ENCODE data around the gene NLGN3.
"Not testable (repeated sequence)": the region's sequence is repeated elsewhere in the genome, so short reads cannot be mapped to it uniquely, and the experiment has no call there.

The NLGN3 gene

DNA sequence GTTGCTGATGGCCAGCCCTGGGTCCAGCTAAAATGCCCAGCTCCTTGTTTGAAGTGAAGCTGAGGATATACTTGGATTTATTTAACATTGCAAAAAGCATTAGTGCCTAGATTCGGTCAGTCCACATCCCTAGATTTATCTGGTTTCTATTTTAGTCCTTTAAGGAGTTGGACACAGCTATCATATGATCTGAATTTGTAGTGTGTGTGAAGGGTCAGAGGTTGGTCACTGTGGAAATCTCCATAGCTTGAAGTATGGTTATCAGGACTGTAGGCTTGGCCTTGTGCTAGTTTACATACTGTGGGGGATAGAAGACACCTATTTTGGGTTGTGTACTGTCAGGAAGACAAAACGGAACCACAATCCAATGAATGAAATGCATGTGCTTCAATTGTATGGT is 28.8 kb downstream of the NLGN3 start:
- DNase-seq, result no peak

DNA sequence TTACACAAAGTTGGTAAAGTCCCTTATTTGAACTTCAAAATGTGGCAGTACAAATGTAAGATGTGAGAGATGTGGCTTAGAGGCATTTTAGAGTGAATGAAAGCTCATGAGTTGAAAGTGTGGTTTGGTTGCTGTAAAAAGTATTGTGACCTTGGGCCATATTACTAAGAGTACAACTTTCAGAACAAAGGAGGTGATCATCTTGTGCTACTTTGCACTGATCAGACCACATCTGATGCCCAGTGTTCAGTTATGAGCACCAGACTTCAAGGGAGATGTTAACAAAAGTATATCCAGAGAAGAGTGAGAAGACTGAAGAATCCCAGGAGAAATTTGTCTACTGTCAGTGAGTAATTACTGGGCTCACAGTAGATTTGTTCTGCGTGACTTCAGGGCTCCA is 30.2 kb downstream of the NLGN3 start:
- DNase-seq, result no peak

DNA sequence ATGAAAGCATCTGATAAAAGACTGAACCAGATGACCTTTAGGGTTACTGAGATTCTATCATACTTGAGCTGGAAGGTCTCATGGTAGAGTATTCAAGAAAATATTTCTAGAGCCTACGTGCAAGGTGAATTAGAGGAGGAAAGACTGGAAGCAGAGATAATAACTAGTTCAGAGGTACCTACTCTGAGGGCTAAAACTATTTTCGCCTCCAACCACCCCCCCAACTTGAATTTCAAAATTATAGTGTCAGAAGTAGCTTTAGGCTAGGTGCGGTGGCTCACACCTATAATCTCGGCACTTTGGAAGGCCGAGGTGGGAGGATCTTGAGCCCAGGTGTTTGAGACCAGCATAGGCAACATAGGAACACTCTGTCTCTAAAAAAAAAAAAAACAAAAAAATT is 30.9 kb downstream of the NLGN3 start:
- DNase-seq, result no peak

DNA sequence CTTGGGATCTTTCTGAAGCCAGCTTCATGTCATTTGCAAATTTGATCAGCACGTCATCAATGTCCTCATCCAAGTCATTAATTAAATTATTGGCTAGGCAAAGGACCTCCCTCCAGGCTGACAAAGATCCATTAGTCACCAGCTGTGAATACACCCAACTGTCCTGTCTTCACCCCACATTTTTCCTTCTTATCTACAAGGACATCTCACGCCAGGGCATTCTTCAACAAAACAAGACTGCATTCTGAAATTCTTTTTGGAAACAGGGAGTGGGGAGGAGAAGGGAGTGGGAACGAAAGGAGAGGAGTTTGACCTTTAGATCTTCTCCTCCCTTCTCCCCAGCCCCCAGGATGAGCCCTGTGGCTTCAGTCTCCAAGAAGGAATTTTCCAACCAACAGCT is 32.7 kb downstream of the NLGN3 start:
- no peak for DNase-seq

DNA sequence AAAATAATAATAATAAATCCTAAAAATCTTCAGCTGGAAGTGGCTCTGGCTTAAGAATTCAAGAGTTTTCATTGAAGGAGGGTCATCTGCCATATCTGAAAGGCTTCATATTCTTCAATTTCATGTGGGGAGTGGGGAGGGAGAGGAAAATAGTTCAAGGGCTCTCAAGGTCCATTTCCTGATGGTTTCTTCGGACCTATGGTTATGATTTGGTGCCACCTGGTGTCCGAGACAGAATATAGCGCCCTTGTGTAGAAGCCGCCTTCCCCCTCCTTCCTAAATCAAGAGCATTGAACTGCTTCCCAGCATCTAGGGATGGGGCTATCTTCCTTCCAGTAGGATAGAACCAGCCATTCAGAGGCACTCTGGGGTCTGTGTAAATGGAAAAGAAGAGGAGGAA is 34.3 kb downstream of the NLGN3 start:
- peak; percentile 2 for DNase-seq

DNA sequence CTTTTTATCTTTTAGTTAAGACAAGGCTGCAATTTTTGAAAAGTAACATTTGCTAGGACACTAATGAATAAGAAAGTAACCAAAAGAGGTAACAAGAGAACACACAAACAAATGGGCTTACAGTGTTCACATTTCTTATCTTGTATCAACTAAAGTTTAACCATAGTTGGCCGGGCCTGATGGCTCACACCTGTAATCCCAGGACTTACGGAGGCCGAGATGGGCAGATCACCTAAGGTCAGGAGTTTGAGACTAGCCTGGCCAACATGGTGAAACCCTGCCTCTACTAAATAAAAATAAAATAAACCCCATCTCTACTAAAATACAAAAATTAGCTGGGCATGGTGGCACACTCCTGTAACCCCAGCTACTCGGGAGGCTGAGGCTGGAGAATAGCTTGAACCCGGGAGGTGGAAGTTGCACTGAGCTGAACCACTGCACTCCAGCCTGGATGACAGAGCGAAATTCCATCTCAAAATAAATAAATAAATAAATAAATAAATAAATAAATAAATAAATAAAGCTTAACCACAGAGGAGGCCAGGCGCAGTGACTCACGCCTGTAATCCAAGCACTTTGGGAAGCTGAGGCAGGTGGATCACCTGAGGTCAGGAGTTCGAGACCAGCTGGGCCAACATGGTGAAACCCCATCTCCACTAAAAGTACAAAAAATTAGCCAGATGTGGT is 36.1 kb downstream of the NLGN3 start:
- DNase-seq, result not testable (repeated sequence)

DNA sequence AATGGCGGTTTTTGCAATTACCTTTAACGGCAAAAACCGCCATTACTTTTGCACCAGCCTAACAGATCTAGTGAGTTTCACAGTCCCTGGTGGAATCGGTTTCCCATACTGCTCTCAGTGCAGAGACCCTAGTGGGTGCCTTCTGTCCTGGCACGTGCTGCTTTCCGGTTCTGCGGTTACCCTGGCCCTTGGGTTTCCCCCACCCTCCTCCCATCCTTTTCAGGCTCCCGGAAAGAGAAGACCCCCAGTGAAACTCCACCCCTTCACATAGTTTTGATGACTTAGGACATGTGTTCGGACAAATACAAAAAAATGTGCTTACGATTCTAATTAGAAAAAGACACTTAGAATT is 36.9 kb downstream of the NLGN3 start:
- no peak for DNase-seq

DNA sequence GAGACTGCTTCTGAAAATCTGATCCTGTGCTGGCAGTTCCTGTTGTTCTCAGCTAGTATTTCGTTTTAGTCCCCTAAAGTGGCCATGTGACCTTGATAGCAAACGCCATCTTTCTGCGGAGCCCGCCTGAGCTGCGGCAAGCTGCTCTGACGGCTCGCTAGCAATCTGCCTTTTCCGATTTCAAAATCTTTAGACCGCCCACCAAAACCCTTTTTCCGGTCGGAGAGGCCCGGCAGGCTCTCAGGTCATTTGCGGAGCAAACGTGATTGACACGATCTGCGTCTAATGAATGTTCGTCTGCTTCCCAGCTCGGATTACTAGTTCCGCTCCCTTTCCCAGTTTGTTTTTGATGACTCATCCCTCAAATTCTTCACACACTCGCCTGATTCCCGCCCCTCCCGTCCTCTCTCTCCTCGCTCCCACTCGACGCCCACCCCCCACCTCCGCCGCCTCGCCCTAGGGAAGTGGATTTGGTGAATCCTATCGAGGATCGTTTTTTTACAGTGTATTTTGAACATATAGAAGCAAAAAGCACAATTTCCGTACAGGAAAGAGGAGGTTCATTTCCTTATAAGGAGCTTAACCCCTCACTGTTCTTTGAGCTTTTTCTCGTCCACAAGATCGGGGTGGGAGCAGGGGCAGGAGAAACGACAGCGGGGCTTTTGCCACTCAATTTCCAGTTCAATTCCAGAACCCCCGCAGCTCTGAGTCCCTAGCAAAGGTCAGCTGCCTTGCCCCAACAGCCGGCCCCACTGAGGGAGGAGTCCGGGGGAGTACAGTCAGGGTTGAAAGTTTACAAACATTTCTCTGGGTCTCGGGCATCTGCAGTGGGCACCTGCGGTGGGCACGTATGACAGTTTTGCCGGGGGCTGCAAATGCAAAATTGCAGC is 37.5 kb downstream of the NLGN3 start:
- DNase-seq, result peak; percentile 67

DNA sequence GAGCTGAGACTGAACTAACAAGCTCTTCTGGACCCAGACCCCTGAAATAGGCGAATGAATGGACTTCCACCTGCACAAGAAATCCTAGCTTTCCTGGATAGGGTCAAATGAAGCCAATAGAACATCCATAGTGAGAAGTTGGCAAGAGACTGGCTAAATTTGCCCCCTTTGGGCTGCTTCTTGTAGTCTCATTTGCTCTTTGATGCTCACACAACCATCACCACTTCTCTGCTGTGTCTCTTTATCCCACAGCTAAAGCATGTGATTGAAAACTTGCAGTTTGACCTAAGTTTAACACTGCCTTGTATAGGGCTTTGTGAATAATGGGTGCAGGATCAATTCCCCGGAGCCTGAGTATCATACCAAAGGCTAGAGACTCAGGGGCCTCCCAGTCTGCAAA is 38.2 kb downstream of the NLGN3 start:
- DNase-seq, result no peak

DNA sequence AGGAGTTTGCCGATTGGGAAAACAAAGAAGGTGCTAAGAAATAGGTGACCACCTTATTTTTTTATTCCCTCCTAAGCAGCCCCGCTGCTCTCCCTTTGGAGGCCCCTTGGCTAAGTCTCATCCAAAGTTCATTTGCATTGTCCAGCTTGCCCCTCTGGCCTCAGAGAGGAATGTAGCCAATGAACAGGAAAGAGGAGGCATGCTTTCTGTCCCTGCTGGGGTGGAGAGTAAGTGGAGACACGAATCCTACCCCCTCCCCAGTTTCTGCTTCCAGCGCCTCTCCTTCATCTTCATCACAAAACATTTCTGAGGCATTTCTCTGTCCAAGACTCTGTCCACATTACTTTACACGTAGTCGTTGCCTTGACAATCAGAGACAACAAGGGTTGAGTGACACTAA is 38.7 kb downstream of the NLGN3 start:
- no peak for DNase-seq

DNA sequence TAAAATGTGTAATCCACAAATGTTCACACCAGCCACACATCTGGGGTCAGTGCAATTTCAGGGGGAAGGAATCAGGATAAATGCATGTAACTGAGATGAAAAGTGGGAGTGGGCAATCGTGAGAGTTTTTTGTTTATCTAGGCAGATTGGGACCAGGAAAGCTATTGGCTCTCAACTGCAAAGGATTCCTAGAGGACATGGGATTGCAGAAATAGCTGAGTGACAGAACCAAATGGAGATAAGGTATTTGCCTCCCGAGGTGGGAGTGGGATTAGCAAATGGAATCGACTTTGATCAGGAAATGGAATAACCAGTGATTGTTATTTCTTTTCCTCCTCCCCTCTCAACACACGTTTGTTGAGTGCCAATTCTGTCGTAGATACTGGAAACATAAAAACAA is 39.5 kb downstream of the NLGN3 start:
- no peak for DNase-seq

DNA sequence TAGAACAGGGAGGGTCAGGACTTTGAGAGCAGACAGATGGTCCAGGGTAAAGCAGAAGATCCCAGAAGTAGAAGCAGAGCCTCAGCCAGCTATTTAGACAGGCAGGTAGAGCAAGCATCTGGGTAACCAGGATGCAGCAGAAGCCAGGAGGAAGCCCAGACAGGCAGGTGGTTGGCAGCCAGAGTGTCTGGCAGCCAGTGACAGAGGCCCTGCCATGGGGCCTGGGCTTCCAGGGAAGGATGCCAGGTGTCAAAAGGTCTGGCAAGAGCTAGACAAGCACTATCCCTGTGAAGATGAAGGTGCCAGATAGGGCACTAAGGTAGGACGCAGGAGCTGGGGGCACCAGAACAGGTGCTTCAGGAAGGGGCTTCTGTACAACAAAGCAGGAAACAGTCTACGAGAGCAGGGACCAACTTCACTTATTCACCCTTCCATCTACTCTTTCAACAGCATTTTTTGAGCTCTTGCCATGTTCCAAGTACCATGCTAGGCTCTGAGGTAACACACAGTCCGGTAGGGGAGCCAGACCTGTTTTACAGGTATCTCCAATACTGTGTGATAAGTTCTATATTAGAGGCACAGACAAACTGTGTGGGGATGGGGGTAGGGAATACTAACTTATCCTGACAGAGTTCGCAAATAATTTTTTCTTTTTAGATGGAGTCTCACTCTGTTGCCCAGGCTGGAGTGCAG is 40.3 kb downstream of the NLGN3 start:
- no peak for DNase-seq

DNA sequence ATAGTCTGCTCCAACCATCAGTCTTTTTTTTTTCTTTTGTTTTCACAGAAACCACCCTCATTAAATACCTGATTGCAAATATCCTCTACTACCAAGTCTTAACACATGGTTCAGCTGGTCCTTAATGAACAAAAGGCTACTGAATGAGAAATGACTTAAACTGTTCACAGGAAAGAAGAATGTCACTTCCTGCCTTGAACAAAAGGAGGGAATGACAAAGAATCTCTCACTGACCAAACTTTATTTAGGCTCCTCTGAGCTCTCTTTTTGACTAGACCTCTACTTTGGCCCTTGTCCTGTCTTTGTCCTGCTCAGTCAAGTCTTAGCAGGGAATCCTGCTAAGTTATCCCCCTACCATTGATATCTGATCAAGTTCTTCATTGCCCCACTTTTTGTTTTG is 46.6 kb downstream of the NLGN3 start:
- no peak for DNase-seq

DNA sequence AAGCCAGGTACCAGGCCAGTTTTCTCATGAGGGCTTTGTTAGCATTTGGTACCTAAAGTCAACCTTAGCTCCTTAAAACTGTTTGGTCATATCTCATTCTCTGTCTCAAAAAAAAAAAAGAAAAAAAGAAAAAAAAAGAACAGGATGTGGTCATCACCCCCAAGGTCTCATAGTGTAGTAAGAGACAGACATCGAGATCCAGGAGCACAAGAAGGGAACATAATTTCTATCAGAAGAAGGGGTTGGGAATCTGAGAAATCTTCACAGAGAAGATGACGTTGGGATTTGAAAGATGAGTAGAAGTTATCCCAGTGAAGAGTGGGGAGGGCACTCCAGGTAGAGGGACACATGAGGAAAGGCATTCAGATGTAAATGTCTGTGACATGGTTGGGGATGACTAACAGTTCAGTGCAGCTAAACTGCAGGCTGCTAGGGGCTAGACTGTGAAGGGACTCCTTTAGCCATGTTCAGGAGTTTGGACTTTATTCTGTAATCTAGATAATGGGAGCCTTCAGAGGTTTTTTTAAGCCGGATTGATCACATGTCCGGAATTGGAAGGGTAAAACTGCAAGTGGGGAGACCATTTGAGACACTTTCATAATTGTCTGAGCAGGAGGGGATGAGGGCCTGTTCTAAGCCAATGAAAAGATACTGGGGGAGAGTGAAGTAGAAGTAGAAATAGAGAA is 51.5 kb downstream of the NLGN3 start:
- DNase-seq, result no peak

DNA sequence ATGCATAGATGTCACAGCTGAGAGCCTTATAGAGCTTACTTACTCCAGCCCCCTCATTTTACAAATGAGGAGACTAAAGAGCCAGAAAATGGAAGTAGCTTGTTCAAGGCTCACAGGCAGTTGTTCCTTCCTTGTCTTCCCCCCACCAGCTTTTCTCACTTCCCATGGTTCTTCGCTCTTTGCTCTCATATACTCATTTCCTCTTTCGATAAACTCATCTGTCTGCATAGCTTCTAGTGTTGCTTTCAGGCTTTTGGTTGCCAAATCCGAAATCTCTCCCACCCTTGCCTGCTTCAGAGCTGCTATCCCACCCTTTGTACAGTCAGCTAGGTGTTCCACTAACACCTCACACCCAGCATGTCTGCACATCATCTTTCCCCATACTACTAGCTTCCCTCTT is 53.4 kb downstream of the NLGN3 start:
- DNase-seq, result no peak

DNA sequence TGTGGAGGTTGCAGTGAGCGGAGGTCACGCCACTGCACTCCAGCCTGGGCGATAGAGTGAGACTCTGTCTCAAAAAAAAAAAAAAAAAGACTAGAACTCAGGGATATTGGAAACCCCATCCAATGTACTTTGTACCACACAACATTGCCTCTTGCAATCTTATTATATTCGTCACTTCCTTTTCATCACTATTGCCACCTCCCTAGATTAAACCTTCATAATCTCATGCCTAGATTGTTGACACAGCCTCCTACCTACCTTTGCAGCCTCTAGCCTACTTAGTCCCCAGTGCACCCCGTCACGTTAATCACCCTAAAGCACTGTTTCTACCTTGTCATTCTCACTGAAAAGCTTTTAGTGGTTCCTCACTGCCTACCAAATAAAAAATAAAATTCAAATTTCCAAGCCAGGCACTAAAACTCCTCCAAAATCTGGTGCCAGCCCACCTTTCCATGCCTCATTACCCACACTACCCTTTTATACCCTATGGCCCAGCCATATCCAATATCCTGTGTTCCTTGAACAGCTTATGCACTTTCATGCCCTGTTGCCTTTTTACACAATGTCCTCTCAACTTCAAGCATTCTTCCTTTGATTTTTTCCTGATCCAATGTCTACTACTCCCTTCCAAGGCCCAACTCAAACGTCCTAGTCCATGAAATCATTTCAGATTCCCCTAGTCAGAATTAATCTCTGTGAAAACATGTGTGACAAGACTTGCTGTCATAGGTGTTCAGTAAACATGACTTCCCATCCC is 54.8 kb downstream of the NLGN3 start:
- no peak for DNase-seq

DNA sequence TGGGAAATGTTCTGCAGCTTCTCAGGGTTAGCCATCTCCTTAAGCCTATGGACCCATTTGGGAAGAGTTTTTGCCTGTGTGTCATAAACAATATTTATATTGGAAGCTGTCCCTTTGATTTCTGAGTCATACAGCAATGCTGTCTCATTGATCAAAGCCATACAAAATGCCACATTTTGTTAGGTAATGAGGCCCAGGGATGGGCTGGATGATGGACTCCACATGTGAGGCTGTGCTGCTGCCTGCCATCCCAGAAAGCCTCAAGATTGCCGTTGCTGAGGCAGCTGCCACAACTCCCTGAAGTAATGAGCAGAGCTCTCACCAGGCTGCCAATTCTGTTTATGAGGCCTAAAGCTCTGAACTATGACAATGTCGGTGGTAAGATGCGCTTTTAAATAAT is 66.2 kb downstream of the NLGN3 start:
- DNase-seq, result no peak

DNA sequence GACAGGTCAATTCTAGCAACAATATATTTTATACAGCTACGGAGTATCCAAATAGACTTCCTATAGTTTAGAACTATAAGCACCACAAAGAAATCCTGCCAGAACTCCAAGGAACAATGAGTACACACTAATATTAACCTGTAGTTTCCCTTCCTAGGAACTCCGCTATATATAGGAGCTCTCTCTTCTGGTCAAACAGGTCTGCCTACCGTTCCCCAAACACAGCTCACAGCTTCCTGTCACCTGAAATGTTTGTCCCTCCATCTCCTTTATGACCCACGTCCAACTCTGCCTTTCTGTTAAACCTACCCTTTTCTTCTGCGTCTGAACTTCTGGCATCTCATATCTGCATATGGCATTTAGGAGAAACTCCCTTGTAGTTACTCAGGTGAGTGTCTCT is 67.9 kb downstream of the NLGN3 start:
- DNase-seq, result no peak

DNA sequence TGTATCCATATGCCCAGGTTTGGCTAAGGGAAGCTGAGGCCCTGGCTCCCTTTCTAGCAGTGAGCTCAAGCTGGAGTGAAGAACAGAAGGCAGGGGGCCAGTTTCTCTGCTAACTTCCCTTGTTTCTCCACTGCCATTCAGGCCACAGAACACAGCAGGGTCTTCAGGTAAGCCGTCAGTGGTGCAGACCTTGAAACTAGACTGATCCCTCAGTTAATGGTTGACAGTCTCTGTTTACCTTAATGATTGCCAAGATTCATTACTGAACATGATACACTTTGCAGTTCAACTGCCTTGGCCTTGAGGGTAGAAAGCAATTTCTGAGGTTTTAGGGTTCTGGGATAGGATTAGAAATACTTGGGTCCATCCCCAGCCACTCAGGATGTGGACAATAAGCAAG is 69.5 kb downstream of the NLGN3 start:
- DNase-seq, result no peak

DNA sequence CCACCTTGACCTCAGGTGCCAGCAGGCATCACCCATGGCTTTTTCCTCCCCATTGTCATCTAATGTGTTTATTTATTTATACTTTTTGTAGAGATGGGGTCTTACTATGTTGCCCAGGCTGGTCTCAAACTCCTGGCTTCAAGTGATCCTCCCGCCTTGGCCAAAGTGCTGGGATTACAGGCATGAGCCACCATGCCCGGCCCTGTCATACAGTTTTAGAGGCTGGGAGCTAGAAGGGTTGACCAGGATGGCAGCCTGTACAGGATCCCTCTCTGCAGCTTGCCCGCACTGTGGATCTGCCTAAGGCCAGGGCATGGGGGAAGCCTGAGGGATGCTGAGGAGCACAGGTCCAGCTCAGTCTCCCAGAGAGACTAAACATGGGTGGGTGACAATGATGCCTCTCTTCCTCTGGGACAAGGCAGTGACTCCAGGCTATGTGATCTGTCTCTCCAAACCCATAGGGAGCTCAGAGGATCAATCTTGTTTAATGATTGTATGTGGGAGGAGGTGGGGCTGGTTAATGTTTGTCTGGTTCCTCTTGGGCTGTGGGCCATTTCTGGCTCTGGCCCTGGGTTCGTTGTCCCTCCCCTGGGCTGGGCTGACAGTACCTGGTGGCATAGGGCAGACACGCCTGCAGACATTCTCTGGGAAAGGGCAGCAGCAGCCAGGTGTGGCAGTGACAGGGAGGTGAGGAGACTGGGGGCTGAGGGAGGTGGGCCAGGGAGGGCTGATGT is 70.1 kb downstream of the NLGN3 start:
- DNase-seq, result no peak

DNA sequence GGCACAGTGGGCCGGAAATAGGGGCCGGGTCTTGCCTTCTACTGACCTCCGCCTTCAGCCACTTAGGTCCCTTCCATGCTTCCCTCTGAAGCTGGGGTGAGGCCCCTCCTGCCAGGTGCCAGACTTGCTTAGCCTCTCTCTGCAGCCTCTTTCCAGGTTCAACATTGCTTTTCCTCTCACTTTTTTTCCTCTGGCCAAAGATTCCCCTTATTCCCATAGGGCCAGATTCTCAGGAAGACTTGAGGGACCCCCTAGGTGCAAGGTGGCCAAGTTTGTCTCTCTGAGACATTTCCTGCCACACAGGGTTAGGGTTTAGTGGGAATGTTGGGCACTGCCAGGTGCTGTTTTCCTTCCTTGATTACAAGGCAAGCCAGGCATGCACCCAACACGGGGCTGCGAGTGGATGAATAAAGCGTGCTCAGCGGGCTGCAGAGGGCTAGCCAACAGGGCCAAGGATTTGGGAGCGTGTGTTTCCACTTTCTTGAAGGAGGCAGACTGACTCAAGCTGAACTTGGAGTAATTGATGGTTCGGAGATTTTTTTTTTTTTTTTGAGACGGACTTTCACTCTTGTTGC is 70.8 kb downstream of the NLGN3 start:
- no peak for DNase-seq

DNA sequence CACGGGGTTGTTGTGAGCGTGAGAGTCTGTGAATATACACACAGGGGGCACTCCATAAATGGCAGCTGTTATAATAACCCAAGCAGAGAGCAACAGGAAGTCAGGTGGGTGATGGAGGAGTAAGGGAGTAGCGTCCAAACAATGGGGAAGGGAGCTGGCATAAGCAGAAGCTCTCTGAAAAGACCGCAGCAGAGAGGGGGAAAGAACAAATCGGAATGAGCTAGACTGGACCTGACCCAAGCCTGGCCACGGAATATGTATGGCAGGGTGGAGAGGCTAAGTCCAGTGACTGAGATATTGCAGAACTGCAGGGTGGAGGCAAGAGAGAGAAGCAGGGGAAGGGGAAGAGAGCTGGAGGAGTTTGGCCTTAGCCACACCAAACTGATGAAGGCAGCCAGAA is 71.8 kb downstream of the NLGN3 start:
- no peak for DNase-seq

Measured in NCI-H187 treated with DMSO at 0.1 percent for 48 hours (cell line).